M059J (cell line): ENCODE results near the gene TMC4. TPM values are rescaled to one million over a fixed set of nuclear protein-coding genes. Genes with fewer than 3 reads are reported as not detected.
"Not testable (repeated sequence)": the region's sequence is repeated elsewhere in the genome, so short reads cannot be mapped to it uniquely, and the experiment has no call there.

Source experiments
- DNase-seq: peaks from one replicate; pipeline ENCODE4 v3.0.0-alpha.2; 2012; ENCODE audit warnings: low read depth
- total RNA-seq: library from RNA; depleted of rRNA; stranded (reverse); fragments of >200 nt; shearing (Covaris generic); gene quantifications from 2 replicates; pipeline ENCODE4 v1.2.3, GENCODE V29; 2014

Gene TMC4
- total RNA-seq, 1 experiment from 2014 or later = 0.39 TPM

- DNase-seq = peak; percentile 63
Observed at GRCh38 chr19:54179921-54180461, 7.0 kb upstream of the TMC4 start.

- DNase-seq = no peak
Observed at GRCh38 chr19:54179262-54179852, 6.4 kb upstream of the TMC4 start.

- DNase-seq = no peak
Observed at GRCh38 chr19:54178581-54179261, 5.8 kb upstream of the TMC4 start.

GRCh38 chr19:54173951-54174834 lies 1.2 kb upstream of the TMC4 start:
- no peak for DNase-seq

GRCh38 chr19:54173359-54173699 lies 369 bp upstream of the TMC4 start:
- no peak for DNase-seq

- DNase-seq = not testable (repeated sequence)
Observed at GRCh38 chr19:54171736-54172431, 1.1 kb downstream of the TMC4 start.

- DNase-seq = no peak
Observed at GRCh38 chr19:54169149-54169740, 3.7 kb downstream of the TMC4 start.

- DNase-seq = peak; percentile 81
Observed at GRCh38 chr19:54168174-54168917, 4.6 kb downstream of the TMC4 start.

- DNase-seq = no peak
Observed at GRCh38 chr19:54165222-54165621, 7.7 kb downstream of the TMC4 start.

- no peak for DNase-seq
Observed at GRCh38 chr19:54164369-54165068, 8.4 kb downstream of the TMC4 start.

GRCh38 chr19:54162884-54163283 lies 10.1 kb downstream of the TMC4 start:
- DNase-seq = no peak

- no peak for DNase-seq
Observed at GRCh38 chr19:54162241-54162805, 10.6 kb downstream of the TMC4 start.

- DNase-seq = no peak
Observed at GRCh38 chr19:54160854-54161253, 12.1 kb downstream of the TMC4 start.

GRCh38 chr19:54160182-54160811 lies 12.7 kb downstream of the TMC4 start:
- DNase-seq = peak; percentile 39

GRCh38 chr19:54159352-54160181 lies 13.4 kb downstream of the TMC4 start, which contains the start of gene LENG1:
LENG1 (minus strand) TSS chr19:54159721; CDS start chr19:54159695, 26 bp downstream.
- DNase-seq = peak; percentile 100

GRCh38 chr19:54158812-54159351 lies 14.1 kb downstream of the TMC4 start:
- no peak for DNase-seq

- no peak for DNase-seq
Observed at GRCh38 chr19:54156953-54157352, 16.0 kb downstream of the TMC4 start.

- no peak for DNase-seq
Observed at GRCh38 chr19:54156490-54156889, 16.5 kb downstream of the TMC4 start.
